HuH-7 (cell line): ENCODE measurements around the gene STARD10.
A peak's percentile ranks its signal among the peaks of the same experiment; 100 is the strongest.

Source experiments
- DNase-seq: peaks from one replicate; pipeline ENCODE4 v3.0.0; 2011; ENCODE audit warnings: low spot score

The STARD10 gene

DNA sequence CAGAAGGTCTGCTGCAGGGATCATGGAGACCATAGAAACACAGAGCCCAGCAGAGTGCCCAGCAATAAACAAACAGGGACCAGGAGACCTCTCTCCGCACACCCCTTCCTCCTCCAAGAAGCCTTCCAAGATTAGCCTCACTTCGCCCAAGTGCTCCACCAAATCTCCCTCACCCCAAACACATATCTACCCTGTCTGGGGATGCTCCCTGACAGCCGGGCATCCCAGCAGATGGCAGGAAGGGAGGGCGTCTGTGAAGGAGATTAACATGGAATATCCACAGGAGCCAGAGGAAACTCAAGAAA, 68.2 kb downstream of the STARD10 start:
- no peak for DNase-seq

DNA sequence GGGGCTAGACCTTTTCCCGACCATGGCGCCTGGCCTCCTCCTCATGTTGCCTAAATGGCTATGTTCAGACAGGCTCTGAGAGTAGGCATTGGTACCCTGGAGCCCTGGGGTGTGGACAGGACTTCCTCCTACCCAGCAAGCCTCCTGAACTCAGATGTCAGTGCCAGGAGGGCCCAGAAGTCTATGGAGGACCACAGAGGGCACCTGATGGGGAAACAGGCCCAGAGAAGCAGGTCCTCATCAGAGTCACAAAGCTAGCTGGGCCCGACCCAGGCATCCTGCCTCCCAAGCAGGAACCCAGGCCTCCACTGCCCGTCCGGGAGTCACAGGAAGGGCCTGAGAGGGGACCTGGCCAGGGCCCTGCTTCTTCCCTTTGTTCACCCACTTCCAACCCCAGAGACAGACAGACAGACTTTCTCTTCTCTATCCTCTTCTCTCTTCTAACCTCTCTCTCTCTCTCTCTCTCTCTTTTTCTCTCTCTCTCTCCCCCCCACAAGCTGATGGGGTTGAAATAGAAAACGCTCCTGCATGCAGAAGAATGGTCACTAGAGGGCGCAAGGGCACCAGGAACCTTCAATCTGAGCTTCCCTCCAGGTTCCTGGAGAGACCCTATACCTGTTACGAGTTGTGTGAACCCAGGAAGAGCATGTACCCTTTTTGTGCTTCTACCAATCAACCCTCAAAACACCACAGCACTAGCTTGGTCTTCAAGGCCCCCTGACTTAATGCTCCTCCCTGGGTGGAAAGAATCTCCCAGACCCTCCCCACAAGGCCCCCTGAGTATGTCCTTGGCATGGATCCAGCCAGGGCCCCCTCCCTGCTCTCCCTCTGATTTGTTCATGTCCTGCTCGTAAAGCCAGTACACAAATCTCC, 68.8 kb downstream of the STARD10 start:
- DNase-seq = peak; percentile 86

- no peak for DNase-seq
Observed at GRCh38 chr11:72724021-72724551, 69.8 kb downstream of the STARD10 start.

DNA sequence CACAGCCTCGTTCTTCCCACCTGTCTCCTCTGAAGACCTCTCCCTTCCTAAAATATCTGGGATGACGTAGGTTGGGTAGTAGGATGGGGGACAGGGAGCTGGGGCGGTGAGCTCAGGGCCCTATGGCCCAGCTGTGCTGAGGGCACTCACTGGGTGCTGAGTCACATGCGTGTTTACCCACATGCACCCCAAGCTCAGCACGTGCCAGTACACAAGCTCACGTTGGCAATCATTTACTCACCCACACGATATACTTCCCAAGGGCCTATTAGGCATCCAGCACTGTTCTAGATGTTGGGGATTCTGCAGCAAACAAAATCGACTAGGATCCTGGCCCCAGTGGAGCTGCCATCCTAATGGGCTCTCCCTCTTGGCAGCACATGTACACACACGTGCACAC, 70.3 kb downstream of the STARD10 start:
- DNase-seq = no peak

GRCh38 chr11:72722050-72722748, 71.6 kb downstream of the STARD10 start:
- peak; percentile 90 for DNase-seq

- DNase-seq = no peak
Observed at GRCh38 chr11:72721689-72722049, 72.2 kb downstream of the STARD10 start.

DNA sequence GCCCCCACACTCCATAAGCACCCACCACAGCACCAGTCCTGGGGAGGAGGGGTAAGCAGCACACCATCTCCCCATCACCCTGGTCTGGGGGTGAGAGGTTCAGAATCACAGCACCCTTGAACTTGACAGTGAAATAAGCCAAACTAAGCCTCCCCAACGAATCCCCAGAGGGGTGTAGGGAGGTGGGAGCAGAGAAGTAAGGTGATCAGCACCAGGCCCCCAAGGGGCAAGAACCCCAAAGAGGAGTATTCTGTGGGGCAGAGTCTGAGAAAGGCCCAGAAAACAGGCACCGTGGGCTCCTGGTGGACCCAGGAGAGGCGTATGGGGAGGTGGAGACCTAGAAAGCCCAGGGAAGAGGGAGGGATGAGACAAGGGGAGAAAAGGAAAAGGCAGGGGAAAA, 72.6 kb downstream of the STARD10 start:
- no peak for DNase-seq

DNA sequence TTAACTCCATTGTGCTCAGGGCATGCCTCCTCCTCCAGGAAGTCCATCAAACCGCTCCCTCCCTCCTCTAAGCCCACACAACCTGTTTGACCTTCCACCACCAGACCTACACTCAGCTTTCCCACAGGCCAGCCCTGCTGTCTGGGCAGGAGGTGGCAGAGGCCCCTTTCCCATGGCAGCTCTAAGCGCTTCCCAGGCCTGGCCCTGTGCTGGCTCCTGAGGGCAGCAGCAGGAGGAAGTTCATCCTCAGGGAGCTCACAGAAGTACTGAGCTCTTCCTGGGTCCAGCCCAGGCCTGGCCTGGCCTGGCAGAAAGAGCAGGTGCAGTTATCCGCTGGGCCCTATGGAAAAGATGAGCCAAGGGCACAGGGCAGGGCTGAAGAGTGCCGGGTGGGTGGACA, 73.1 kb downstream of the STARD10 start:
- no peak for DNase-seq

- DNase-seq = no peak
Observed at GRCh38 chr11:72720047-72720446, 73.8 kb downstream of the STARD10 start.

DNA sequence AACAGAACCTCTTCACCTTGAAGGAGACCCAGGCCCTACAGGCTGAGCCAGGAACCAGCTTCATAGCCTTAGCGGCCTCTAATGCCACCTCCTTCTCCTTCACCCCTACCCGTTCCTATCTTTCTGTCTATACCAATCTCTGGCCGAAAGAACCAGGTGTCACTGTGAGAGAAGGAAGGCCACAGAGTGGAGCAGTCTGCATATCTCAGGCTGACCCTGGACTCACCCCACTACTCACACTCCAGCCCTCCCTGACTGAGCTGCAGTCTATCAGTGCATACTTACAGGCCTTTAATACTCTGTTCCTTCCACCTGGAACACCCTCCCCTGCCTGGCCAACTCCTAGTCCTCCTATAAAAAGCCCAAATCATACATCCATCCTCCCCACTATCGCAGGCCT, 74.3 kb downstream of the STARD10 start:
- no peak for DNase-seq

DNA sequence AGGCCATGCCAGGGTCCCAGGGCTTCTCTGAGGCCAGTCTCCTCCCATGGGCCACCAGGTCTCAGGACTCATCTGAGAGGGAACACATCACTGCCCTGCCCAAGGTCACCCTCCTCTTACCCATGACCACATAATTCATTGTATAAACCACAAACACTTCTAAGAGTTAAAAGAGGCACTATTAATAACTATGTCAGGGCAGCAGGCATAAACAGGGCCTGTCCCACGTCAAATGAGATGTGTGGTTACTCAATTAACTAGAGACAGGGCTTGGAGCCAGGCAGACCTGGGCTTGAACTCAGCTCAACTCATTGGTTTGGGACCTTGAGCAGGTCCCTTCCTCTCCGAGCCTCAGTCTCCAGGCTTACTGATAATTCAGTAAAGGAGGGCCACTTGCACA, 74.7 kb downstream of the STARD10 start:
- no peak for DNase-seq

DNA sequence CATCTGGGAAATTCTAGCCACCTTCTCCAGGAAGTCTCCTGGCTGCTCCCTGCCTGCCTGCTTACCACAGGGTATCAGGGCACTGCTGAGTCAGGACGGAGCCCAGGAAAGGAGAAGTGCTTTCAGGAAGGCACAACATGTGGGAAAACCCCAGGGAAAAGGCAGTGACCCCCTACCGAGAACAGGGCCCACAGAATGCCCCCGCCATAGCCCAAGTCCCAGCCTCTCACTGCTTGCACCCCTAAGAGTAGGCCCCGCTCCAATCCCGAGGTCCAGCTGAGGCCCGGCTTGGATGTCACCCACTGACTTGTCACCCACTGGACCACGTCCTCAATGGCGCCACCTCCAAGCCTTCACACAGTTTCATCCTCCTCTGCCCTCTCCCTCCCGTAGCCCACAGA, 75.7 kb downstream of the STARD10 start:
- DNase-seq = no peak

DNA sequence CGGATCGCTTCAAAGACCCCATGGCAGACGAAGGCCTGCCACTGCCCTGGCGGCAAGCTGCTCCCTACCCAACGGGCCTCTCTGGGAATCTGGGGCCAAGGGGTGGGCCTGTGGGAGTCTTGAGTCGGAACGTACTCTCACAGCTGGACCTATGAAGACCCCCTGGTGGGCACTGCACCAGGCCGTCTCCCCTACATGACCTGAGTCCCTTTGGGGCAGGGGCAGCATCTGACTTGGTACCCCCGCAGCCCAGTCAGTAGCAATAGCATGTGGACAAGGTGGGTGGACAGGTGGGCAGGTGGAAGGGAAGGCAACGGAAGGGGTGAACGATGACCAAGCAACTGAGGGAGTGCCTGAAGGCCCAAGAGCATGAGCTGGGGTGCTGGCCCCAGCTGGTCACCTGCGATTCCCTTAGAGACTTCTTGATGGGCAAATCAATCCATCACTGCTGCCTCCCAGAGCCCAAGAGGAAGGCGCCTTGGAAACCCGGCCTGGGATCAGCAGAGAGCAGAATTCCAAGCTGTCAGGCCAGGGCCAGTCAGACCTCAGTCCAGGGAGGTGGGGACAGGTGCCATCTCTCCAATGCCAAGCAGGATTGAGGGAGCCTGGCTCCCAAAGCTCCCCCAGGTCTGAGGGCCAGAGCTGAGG, 76.9 kb downstream of the STARD10 start:
- no peak for DNase-seq

DNA sequence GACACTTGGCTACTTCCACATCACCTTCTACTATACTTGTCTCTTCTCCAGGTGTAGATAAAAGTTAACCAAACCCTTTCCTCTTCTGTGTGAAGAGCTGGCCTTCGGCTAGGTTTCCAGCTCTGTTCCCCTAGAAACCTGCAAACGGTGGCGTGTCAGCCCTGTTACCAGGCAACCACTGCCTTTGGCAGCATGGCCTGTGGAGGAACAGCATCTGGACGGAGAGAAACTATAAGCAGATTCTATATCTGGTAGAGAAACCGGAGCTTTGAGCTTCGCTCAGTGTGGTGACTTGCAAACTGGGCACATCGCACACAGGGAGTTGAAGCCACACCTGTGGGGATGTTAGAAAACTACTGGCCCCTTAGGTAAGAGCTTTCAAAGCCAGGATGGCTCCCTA, 77.6 kb downstream of the STARD10 start:
- DNase-seq = no peak

DNA sequence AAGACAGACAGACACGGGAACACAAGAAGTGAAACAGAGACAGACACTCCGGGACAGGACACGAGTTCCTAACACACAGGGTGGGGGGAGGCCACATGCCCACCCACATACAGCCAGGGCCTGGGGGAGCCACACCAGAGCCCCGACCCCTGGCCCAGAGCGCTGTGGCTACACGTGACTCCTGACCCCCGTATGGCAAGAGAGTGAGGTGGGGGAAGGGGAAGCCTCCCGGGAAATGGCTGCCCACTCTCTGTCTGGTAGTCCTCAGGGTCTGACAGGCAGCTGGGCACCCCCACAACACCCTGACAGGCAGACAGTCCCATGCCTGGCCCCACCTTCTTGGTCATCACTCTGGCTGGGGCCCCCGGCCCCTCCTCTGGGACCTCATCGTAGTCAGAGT, 81.0 kb downstream of the STARD10 start:
- no peak for DNase-seq

GRCh38 chr11:72712168-72712751, 81.6 kb downstream of the STARD10 start:
- DNase-seq = no peak

DNA sequence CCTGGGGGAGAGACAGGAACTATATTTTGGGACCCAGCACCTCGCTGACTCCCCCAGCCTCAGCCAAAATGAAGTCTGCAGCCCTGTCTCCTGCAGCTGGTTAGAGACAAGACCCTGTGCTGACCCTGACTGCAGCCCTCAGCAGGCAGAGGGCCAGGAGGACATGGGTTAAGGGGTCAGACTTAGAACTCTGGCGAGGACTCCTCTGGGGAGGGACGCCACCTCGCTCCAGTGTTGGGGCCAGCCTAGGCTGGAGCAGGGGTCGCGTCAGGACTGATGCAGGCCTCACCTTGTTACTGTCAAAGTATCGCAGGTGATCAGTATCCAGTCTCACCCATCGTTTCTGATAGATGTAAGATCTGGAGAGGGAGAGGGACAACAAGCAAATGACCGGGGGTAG, 82.7 kb downstream of the STARD10 start:
- no peak for DNase-seq

- no peak for DNase-seq
Observed at GRCh38 chr11:72710278-72710677, 83.6 kb downstream of the STARD10 start.

DNA sequence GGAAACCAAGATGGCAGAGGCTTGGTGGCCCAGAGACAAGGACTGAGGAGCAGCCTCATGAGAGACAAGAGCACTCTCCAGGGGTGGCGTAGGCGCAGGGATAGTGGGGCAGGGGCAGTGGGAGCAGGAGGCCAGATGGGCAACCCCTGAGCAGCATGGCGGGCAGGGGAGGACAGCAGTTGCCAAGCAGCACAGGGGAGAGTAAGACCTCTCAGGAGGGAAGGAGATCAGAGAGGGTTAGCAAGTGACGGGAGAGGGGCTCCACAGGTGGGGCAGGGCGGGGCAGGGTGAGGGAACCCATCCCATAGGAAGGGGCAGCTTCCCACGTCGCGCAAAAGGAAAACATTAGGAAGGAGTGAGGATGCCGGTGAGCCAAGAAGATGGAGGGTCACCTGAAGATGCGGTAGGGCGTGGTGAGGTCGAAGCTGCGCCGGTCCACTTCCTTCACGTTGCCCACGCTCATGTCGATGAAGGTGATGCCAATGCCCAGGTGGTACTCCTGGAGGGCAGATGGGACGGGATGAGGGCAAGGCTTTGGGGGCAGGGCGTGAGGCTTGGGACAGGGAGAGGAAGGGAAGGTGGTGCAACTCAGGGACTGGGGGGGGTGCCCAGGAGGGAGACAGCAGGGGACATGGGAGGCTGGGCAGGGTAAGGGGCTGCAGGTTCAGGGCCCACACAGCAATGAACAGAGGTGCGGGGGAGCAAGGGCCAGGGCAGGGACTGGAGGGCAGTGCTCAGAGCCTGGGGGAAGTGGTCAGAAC, 84.2 kb downstream of the STARD10 start:
- no peak for DNase-seq

- no peak for DNase-seq
Observed at GRCh38 chr11:72707032-72707431, 86.8 kb downstream of the STARD10 start.

DNA sequence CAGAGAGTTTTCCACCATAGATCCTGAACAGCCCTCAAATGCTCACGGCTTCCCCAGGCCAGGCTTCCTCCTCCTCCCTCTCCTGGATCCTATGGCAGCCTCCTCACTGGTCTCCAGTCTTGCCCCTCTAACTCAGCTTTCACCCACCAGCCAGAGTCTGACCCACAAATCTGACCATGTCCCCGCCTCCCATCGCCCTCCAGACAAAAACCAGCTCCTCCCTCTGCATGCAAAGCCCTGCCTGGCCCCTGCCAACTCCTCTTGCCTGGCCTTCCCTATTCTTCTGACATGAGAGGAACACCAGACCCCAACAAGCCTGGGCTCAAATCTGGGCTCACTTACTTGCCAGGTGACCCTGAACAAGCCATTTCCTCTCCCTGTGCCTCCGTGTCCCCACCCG, 87.3 kb downstream of the STARD10 start:
- DNase-seq = no peak
